22Rv1 (cell line): ENCODE data around the gene MTHFD1L.

Experiments
- H3K27ac ChIP-seq: fragments of 450-650 bp; 2 replicates; pipeline ENCODE4 v1.5.1; 2017
- ZFX ChIP-seq: fragments of 450-650 bp; IDR thresholded peaks from 2 replicates; pipeline ENCODE4 v1.6.1; 2017; ENCODE audit warnings: antibody characterized with exemption, borderline replicate concordance
- TF ChIP-seq, protein P1 (sequence below): fragments of 450-650 bp; IDR thresholded peaks from 2 replicates; pipeline ENCODE4 v1.5.1; 2017; ENCODE audit warnings: mild to moderate bottlenecking

Gene MTHFD1L

DNA sequence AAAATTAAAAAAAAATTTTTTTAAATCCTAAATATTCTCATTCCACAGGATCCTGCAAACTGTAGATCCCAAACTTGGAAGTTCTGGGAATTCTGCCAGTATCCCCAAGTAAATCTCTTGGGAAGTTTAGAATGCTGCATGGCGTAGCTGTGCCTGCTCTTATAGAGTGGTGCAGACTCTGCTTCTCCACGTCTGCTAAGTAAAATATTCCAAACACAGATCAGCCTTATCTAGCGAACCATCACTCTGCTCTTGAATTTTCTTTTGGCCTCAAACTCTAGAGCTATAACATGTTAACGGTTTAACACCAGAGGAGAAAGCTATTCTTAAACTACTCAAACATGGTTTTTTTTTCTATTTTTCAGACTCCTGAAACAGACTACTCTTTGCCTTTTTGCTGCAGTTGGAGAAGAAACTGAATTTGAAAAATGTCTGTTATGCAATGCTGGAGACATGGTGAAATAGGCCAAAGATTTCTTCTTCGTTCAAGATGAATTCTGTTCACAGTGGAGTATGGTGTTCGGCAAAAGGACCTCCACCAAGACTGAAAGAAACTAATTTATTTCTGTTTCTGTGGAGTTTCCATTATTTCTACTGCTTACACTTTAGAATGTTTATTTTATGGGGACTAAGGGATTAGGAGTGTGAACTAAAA lies 235.8 kb downstream of the MTHFD1L start:
- no peak overlapping the region for H3K27ac ChIP-seq
- TF ChIP-seq, protein P1, sequence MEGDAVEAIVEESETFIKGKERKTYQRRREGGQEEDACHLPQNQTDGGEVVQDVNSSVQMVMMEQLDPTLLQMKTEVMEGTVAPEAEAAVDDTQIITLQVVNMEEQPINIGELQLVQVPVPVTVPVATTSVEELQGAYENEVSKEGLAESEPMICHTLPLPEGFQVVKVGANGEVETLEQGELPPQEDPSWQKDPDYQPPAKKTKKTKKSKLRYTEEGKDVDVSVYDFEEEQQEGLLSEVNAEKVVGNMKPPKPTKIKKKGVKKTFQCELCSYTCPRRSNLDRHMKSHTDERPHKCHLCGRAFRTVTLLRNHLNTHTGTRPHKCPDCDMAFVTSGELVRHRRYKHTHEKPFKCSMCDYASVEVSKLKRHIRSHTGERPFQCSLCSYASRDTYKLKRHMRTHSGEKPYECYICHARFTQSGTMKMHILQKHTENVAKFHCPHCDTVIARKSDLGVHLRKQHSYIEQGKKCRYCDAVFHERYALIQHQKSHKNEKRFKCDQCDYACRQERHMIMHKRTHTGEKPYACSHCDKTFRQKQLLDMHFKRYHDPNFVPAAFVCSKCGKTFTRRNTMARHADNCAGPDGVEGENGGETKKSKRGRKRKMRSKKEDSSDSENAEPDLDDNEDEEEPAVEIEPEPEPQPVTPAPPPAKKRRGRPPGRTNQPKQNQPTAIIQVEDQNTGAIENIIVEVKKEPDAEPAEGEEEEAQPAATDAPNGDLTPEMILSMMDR = no peak
- no peak for TF ChIP-seq ZFX

DNA sequence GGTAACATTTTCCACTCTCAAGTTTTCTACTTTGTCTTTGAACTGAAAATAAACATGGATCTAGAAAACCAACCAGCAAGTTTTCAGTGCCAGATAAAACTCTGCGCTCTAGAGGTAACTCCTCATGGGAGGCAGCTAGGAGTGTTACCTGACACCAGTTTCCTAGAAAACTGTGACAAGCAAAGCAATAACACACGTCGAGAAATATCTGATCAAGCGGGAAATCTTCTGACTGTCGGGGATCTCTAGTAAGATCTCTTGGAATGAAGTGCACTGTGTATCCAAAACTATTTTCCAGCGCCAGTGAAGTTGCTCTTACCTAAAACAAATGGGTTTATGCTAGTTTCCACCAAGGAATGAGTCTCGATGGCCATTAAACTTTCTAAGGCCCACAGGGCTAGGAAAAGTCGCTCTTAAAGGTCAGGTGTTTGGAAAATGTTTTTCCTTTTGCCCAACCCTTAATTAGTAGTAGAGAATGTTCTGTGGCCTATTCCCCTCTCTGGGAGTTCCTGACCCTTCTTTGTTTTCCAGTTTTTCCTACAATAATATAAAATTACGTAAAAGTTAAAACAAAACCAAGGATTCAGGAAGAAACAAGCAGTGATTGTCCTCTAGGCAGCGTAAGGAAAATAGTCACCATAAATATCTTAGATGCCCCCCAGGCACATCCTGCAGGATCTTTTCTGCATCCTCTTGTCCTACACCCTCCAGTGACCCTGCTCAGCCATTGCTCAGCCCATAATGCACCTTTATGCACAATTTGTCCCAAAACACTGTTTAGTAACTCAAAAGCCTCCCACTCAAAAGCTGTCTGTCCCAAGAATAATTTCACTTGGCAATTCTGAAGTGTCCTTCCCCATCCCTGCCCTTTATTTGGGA lies 236.6 kb downstream of the MTHFD1L start:
- TF ChIP-seq, protein P1 = no peak
- no peak for TF ChIP-seq ZFX
- H3K27ac ChIP-seq = no peak overlapping the region

DNA sequence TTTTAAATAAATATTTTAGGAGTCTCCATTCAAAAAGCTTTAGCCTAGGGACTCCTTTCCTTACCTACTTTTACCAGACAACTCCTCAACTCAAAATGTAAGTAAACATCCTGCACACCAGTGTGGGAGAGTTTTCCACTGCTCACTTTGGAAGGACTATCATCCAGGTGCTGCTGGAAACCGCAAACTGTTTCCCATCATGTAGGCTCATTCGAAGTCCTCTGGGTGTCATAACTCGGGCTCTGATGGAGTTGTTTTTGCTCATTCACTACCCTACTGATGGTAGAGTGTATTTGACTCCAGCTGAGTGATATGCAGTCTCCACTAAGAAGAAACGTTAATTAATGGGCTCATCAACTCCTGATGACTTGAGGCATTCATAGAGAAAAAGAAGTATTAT lies 237.8 kb downstream of the MTHFD1L start:
- no peak for TF ChIP-seq ZFX
- TF ChIP-seq, protein P1 = no peak
- no peak overlapping the region for H3K27ac ChIP-seq

DNA sequence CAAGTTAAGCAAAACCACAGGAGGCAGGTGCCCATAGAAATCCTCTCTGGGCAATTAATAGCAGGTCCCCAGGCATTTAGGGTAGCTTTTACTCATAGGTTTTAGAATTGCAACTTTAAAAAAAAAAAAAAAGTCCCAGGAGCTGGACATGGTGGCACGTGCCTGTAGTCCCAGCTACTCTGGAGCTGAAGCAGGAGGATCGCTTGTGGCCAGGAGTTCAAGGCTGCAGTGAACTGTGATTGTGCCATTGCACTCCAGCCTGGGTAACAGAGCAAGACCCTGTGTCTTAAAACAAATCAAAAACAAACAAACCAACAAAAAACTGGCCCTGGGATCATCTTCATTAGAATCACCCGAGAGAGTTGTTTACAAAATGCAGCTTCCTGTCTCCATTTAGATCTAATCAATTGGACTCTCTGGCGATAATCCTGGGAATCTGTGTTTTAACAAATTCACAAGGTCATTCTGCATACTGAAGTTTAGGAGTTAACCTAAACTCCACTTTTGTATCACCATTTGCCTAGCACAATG lies 242.5 kb downstream of the MTHFD1L start:
- H3K27ac ChIP-seq = no peak overlapping the region
- TF ChIP-seq, protein P1 = no peak
- no peak for TF ChIP-seq ZFX

DNA sequence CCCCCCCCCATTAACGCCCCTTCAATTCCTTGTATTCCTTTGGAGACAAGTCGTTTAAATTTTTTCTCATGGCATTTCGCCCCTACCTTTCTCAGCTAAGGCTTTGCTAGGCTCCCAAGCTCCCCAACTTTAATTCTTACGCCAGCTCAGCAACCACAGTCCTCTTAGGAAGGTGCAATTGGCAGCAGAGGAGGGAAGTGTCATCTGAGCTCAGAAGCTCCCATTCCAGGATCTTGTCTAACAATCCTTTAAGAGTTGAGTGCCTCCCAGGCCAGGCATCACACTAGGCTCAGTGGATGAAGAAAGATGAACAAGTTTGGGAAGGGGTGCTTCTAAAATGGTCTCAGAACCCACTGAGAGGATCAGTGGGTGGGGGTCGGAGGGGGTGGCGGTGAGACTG lies 243.0 kb downstream of the MTHFD1L start:
- TF ChIP-seq, protein P1 = no peak
- no peak for TF ChIP-seq ZFX
- H3K27ac ChIP-seq = no peak overlapping the region

DNA sequence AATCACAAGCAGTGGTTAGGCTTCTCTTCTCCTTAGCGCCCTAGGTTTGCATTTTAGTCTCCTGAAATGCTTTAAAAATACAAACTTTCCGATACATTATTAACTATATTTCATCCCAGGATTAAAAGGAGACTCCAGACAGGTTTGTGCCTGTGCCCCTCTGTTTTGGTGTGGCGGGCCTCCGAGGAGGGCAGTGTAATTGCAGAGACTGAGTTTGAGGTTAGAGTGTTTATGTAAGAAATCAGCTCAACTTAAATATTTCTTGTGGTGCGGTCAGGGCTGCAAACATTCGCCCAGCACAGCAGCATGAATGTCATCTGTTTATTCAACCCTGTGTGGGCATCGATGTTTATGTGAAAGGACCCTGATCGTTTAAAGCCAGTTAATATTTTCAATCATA lies 243.9 kb downstream of the MTHFD1L start:
- TF ChIP-seq, protein P1 = no peak
- TF ChIP-seq ZFX = no peak

More for the DNA sequence above, 243.9 kb downstream of the MTHFD1L start:
- H3K27ac ChIP-seq = no peak overlapping the region
